H9 (cell line): ENCODE data around the gene DARS1. TPM values are rescaled to one million over a fixed set of nuclear protein-coding genes. Genes with fewer than 3 reads are reported as not detected.

ENCODE experiments used
- DNase-seq: peaks from one replicate; pipeline ENCODE4 v3.0.0-alpha.2; 2017
- H2AFZ ChIP-seq: one replicate; pipeline ENCODE4 v1.6.1; 2013; ENCODE audit warnings: mild to moderate bottlenecking, low read length, control low read depth, moderate library complexity
- H2AK5ac ChIP-seq: 2 replicates; pipeline ENCODE4 v1.6.1; 2013; ENCODE audit warnings: low read length, control low read depth, mixed read lengths; ENCODE audit not compliant: insufficient read length
- H2BK120ac ChIP-seq: one replicate; pipeline ENCODE4 v1.6.1; 2013; ENCODE audit warnings: low read depth, mild to moderate bottlenecking, low read length, control low read depth, inconsistent platforms; ENCODE audit not compliant: poor library complexity, severe bottlenecking
- H2BK12ac ChIP-seq: 2 replicates; pipeline ENCODE4 v1.6.1; 2013; ENCODE audit warnings: low read length, control low read depth, mixed read lengths, low read depth; ENCODE audit not compliant: insufficient read length
- H2BK15ac ChIP-seq: 2 replicates; pipeline ENCODE4 v1.6.1; 2013; ENCODE audit warnings: low read depth, low read length, control low read depth
- H2BK20ac ChIP-seq: one replicate; pipeline ENCODE4 v1.6.1; 2013; ENCODE audit warnings: low read depth, mild to moderate bottlenecking, low read length, control low read depth, inconsistent platforms; ENCODE audit not compliant: poor library complexity, severe bottlenecking
- H2BK5ac ChIP-seq: 2 replicates; pipeline ENCODE4 v1.6.1; 2013; ENCODE audit warnings: low read length, control low read depth, mixed read lengths; ENCODE audit not compliant: insufficient read length
- H3K14ac ChIP-seq: 2 replicates; pipeline ENCODE4 v1.6.1; 2013; ENCODE audit warnings: low read length, control low read depth; ENCODE audit not compliant: insufficient read depth
- H3K18ac ChIP-seq: 2 replicates; pipeline ENCODE4 v1.6.1; 2013; ENCODE audit warnings: low read depth, mild to moderate bottlenecking, mixed read lengths, low read length, control low read depth; ENCODE audit not compliant: insufficient read length
- H3K23ac ChIP-seq: 2 replicates; pipeline ENCODE4 v1.6.1; 2013; ENCODE audit warnings: low read length, control low read depth, mixed read lengths, low read depth; ENCODE audit not compliant: insufficient read length
- H3K23me2 ChIP-seq: 2 replicates; pipeline ENCODE4 v1.6.1; 2013; ENCODE audit warnings: low read depth, mild to moderate bottlenecking, mixed read lengths, low read length, control low read depth; ENCODE audit not compliant: insufficient read length, poor library complexity, severe bottlenecking
- H3K27ac ChIP-seq: 2 replicates; pipeline ENCODE4 v1.5.1; 2013; ENCODE audit warnings: low read length, control low read depth, mixed read lengths, low read depth; ENCODE audit not compliant: insufficient read length
- H3K27me3 ChIP-seq: 2 replicates; pipeline ENCODE4 v1.6.1; 2013; ENCODE audit warnings: low read length, control low read depth, inconsistent platforms; ENCODE audit not compliant: insufficient read depth
- H3K4ac ChIP-seq: 2 replicates; pipeline ENCODE4 v1.6.1; 2013; ENCODE audit warnings: low read depth, mild to moderate bottlenecking, control low read depth, inconsistent platforms, low read length, moderate library complexity
- H3K4me1 ChIP-seq: 2 replicates; pipeline ENCODE4 v1.6.1; 2013; ENCODE audit warnings: low read length, control low read depth, inconsistent platforms; ENCODE audit not compliant: insufficient read depth
- H3K4me2 ChIP-seq: 2 replicates; pipeline ENCODE4 v1.6.1; 2013; ENCODE audit warnings: low read length, control low read depth, mixed read lengths; ENCODE audit not compliant: insufficient read length, insufficient read depth
- H3K56ac ChIP-seq: 2 replicates; pipeline ENCODE4 v1.6.1; 2013; ENCODE audit warnings: low read depth, mild to moderate bottlenecking, mixed read lengths, low read length, control low read depth; ENCODE audit not compliant: insufficient read length
- H3K79me1 ChIP-seq: 2 replicates; pipeline ENCODE4 v1.6.1; 2013; ENCODE audit warnings: low read depth, mild to moderate bottlenecking, moderate library complexity, low read length, control low read depth, inconsistent platforms; ENCODE audit not compliant: insufficient read depth, poor library complexity, severe bottlenecking
- H3K79me2 ChIP-seq: 2 replicates; pipeline ENCODE4 v1.6.1; 2013; ENCODE audit warnings: low read length, control low read depth, inconsistent platforms; ENCODE audit not compliant: insufficient read depth
- H3K9ac ChIP-seq: 2 replicates; pipeline ENCODE4 v1.6.1; 2013; ENCODE audit warnings: low read length, control low read depth, mixed read lengths; ENCODE audit not compliant: insufficient read length; ENCODE audit errors: extremely low read depth
- H3K9me3 ChIP-seq: one replicate; pipeline ENCODE4 v1.6.1; 2013; ENCODE audit warnings: low read depth, low read length, inconsistent platforms; ENCODE audit not compliant: control insufficient read depth
- H3T11ph ChIP-seq: one replicate; pipeline ENCODE4 v1.6.1; 2013; ENCODE audit warnings: mild to moderate bottlenecking, low read length, control low read depth, inconsistent platforms
- H4K20me1 ChIP-seq: one replicate; pipeline ENCODE4 v1.6.1; 2013; ENCODE audit not compliant: control insufficient read depth, insufficient read length, insufficient read depth
- H4K5ac ChIP-seq: 2 replicates; pipeline ENCODE4 v1.6.1; 2013; ENCODE audit warnings: low read depth, mild to moderate bottlenecking, mixed read lengths, low read length, control low read depth; ENCODE audit not compliant: insufficient read length
- H4K8ac ChIP-seq: replicated peaks from 2 replicates; pipeline ENCODE4 v1.6.1; 2013; ENCODE audit warnings: low read length, control low read depth, mixed read lengths, low read depth; ENCODE audit not compliant: insufficient read length
- H4K91ac ChIP-seq: 2 replicates; pipeline ENCODE4 v1.6.1; 2013; ENCODE audit warnings: low read depth, mild to moderate bottlenecking, moderate library complexity, mixed read lengths, low read length, control low read depth; ENCODE audit not compliant: insufficient read length
- H3K27ac Mint-ChIP-seq, 3 experiments: 2 replicates in 2 of 3; 3 replicates in 1 of 3; pipeline ENCODE4 v1.8.0; 2020 to 2021; ENCODE audit warnings: mixed read lengths in 3 of 3, mild to moderate bottlenecking in 1 of 3, moderate library complexity in 1 of 3
- H3K27me3 Mint-ChIP-seq: 2 replicates; pipeline ENCODE4 v1.8.0; 2021; ENCODE audit warnings: low read depth, mild to moderate bottlenecking, moderate library complexity, mixed read lengths
- H3K36me3 Mint-ChIP-seq, 3 experiments: 2 replicates in 2 of 3; 3 replicates in 1 of 3; pipeline ENCODE4 v1.8.0; 2020 to 2021; ENCODE audit warnings: low read depth in 3 of 3, mixed read lengths in 3 of 3; ENCODE audit not compliant: insufficient read depth in 1 of 3
- H3K4me1 Mint-ChIP-seq, 2 experiments: 2 replicates each; pipeline ENCODE4 v1.8.0; 2020; ENCODE audit warnings: mixed read lengths in 2 of 2
- H3K4me3 Mint-ChIP-seq, 2 experiments: 2 replicates in 1 of 2; 3 replicates in 1 of 2; pipeline ENCODE4 v1.8.0; 2020 to 2021; ENCODE audit warnings: mild to moderate bottlenecking in 2 of 2, mixed read lengths in 2 of 2, moderate library complexity in 1 of 2
- H3K9me3 Mint-ChIP-seq, 2 experiments: 2 replicates in 1 of 2; 3 replicates in 1 of 2; pipeline ENCODE4 v1.8.0; 2020; ENCODE audit warnings: mild to moderate bottlenecking in 2 of 2, mixed read lengths in 2 of 2, moderate library complexity in 1 of 2
- CTCF ChIP-seq: fragments of 200-600 bp; sonication (generic); conservative IDR thresholded peaks from 3 replicates; pipeline ENCODE4 v1.8.0; 2021; ENCODE audit warnings: antibody characterized with exemption, mild to moderate bottlenecking
- WGBS: extraction: QIAGEN DNeasy Blood & Tissue Kit; methylation state at CpG from one replicate; pipeline ENCODE4 v1.1.7; 2013; ENCODE audit warnings: missing lambda C conversion rate, low lambda C conversion rate, mixed read lengths; ENCODE audit not compliant: insufficient read length; ENCODE audit errors: extremely low coverage; 5-methylcytosine and 5-hydroxymethylcytosine counted together
- total RNA-seq: library from RNA; stranded (reverse); gene quantifications from 2 replicates; pipeline ENCODE4 v1.2.1, GENCODE V29; 2021

DARS1 gene
- total RNA-seq, 1 experiment from 2014 or later: 117 TPM

DNA sequence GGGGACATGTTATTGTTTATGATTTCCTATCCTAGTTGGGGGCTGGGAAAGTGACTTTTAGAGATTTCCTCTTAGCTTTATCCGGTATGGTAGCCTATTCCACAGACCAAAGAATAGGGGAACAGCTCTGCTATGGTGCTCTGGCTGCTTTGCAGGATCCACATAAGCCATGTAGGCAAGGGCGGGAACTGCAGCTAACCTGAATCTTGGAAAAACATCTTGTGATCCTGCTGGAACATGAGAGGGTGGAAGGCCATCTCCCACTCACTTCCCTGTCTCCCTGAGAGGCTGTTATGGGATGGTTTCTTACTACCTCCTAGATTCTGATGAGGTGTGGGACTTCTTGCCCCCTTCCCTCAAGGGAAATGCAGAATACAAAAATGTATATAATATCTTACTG lies 2.0 kb upstream of the DARS1 start:
- H2AFZ ChIP-seq: no peak overlapping the region
- Mint-ChIP-seq H3K4me1 (peaks cover 11 to 18% of the 10 kb centered on the region in 2 experiments; a peak in 3 of 4 replicates), H3K36me3 (peaks cover 4 to 6% (median 4%) of the 10 kb centered on the region in 3 experiments; a peak in 6 of 7 replicates), H3K27me3 (peaks cover 2% of the 10 kb centered on the region; the same call in 1 of the 2 replicates), H3K9me3 (no peaks in the 10 kb centered on the region; a peak in 1 of 5 replicates), H3K4me3 (no peak overlapping the region), H3K27ac (no peak overlapping the region)
- no peaks in the 10 kb centered on the region for H3K79me1 ChIP-seq
- no peak overlapping the region for H3T11ph ChIP-seq
- no peak overlapping the region for H2BK120ac ChIP-seq
- no peak overlapping the region for H3K14ac ChIP-seq
- no peaks in the 10 kb centered on the region for H3K9me3 ChIP-seq
- no peak overlapping the region for H3K18ac ChIP-seq
- H3K27me3 ChIP-seq: no peaks in the 10 kb centered on the region
- no peaks in the 10 kb centered on the region; the same call in 1 of the 2 replicates for H3K79me2 ChIP-seq
- H3K56ac ChIP-seq: no peak overlapping the region
- H4K91ac ChIP-seq: no peak overlapping the region
- no peak overlapping the region for H2BK20ac ChIP-seq
- DNase-seq: no peak
- peaks cover 4% of the 10 kb centered on the region for H3K23me2 ChIP-seq
- H3K4me2 ChIP-seq: no peak overlapping the region
- no peak overlapping the region for H3K27ac ChIP-seq
- no peaks in the 10 kb centered on the region for H4K20me1 ChIP-seq
- no peak for TF ChIP-seq CTCF
- no peak overlapping the region for H2BK12ac ChIP-seq
- peaks cover 2% of the 10 kb centered on the region; the same call in 1 of the 2 replicates for H3K4me1 ChIP-seq
- no peak overlapping the region for H2AK5ac ChIP-seq
- H4K5ac ChIP-seq: no peak overlapping the region
- H2BK15ac ChIP-seq: no peak overlapping the region
- no CpG with 5 or more reads among the region's 2 CpGs for WGBS
- no peak overlapping the region for H4K8ac ChIP-seq
- H3K23ac ChIP-seq: no peak overlapping the region
- H2BK5ac ChIP-seq: no peak overlapping the region
- no peak overlapping the region for H3K4ac ChIP-seq
- no peak overlapping the region for H3K9ac ChIP-seq
